GM23338 (cell line): ENCODE results near the gene OPN4. TPM values are rescaled to one million over a fixed set of nuclear protein-coding genes. Genes with fewer than 3 reads are reported as not detected.

Source experiments
- ATAC-seq: fragments of 200-7000 bp; cut with Tn5 transposase; 3 replicates; pipeline ENCODE4 v1.9.1; 2020
- DNase-seq: peaks from one replicate; pipeline ENCODE4 v3.0.0-alpha.2; 2015; ENCODE audit warnings: low spot score
- H2AFZ ChIP-seq: fragments of 200-600 bp; sonication (generic); 2 replicates; pipeline ENCODE4 v1.8.0; 2016; ENCODE audit warnings: antibody characterized with exemption, mild to moderate bottlenecking, moderate library complexity
- H3F3A ChIP-seq: fragments of 200-600 bp; sonication (generic); replicated peaks from 2 replicates; pipeline ENCODE4 v1.8.0; 2017; ENCODE audit warnings: antibody characterized with exemption, mixed run types, low read depth
- H3K27ac ChIP-seq: fragments of 200-600 bp; sonication (generic); 2 replicates; pipeline ENCODE4 v1.6.1; 2016; ENCODE audit warnings: low read depth
- H3K27me3 ChIP-seq: fragments of 200-600 bp; sonication (generic); 2 replicates; pipeline ENCODE4 v1.8.0; 2016; ENCODE audit warnings: mild to moderate bottlenecking, mixed run types, moderate library complexity; ENCODE audit not compliant: insufficient read depth
- H3K36me3 ChIP-seq: fragments of 200-600 bp; sonication (generic); 2 replicates; pipeline ENCODE4 v1.8.0; 2016; ENCODE audit warnings: mild to moderate bottlenecking; ENCODE audit not compliant: insufficient read depth
- H3K4me1 ChIP-seq: fragments of 200-600 bp; sonication (generic); 2 replicates; pipeline ENCODE4 v1.8.0; 2016; ENCODE audit warnings: mild to moderate bottlenecking, moderate library complexity; ENCODE audit not compliant: insufficient read depth
- H3K4me2 ChIP-seq: fragments of 200-600 bp; sonication (generic); 2 replicates; pipeline ENCODE4 v1.7.1; 2017; ENCODE audit warnings: mixed run types
- H3K4me3 ChIP-seq: fragments of 200-600 bp; sonication (generic); 2 replicates; pipeline ENCODE4 v1.6.1; 2016; ENCODE audit warnings: mixed run types
- H3K79me2 ChIP-seq: fragments of 200-600 bp; sonication (generic); replicated peaks from 2 replicates; pipeline ENCODE4 v1.8.0; 2017; ENCODE audit warnings: mild to moderate bottlenecking; ENCODE audit not compliant: insufficient read depth
- H3K9me2 ChIP-seq: fragments of 200-600 bp; sonication (generic); 2 replicates; pipeline ENCODE4 v1.8.0; 2017; ENCODE audit not compliant: insufficient read depth
- H4K20me1 ChIP-seq: fragments of 200-600 bp; sonication (generic); replicated peaks from 2 replicates; pipeline ENCODE4 v1.8.0; 2017; ENCODE audit warnings: mild to moderate bottlenecking; ENCODE audit not compliant: insufficient read depth
- H3K27ac Mint-ChIP-seq: 2 replicates; pipeline ENCODE4 v1.8.0; 2020; ENCODE audit warnings: inconsistent platforms, mild to moderate bottlenecking, moderate library complexity, mixed read lengths
- H3K27me3 Mint-ChIP-seq: 3 replicates; pipeline ENCODE4 v1.8.0; 2022; ENCODE audit warnings: low read depth, mild to moderate bottlenecking, moderate library complexity, mixed read lengths, inconsistent platforms; ENCODE audit not compliant: insufficient read depth, poor library complexity
- H3K36me3 Mint-ChIP-seq: 3 replicates; pipeline ENCODE4 v1.8.0; 2021; ENCODE audit warnings: low read depth, mild to moderate bottlenecking, inconsistent platforms, moderate library complexity, mixed read lengths
- H3K4me1 Mint-ChIP-seq: 3 replicates; pipeline ENCODE4 v1.8.0; 2020; ENCODE audit warnings: mild to moderate bottlenecking, inconsistent platforms, mixed read lengths
- H3K4me3 Mint-ChIP-seq: 3 replicates; pipeline ENCODE4 v1.8.0; 2021; ENCODE audit warnings: moderate library complexity, mild to moderate bottlenecking, inconsistent platforms, mixed read lengths
- H3K9me3 Mint-ChIP-seq: 3 replicates; pipeline ENCODE4 v1.8.0; 2020; ENCODE audit warnings: moderate library complexity, mild to moderate bottlenecking, inconsistent platforms, mixed read lengths
- CREB1 ChIP-seq: fragments of 250-450 bp; sonication (Bioruptor Pico); IDR thresholded peaks from 2 replicates; pipeline ENCODE4 v1.5.0; 2020; ENCODE audit warnings: low read depth, mild to moderate bottlenecking, moderate library complexity
- CTCF ChIP-seq, 2 experiments: fragments of 200-600 bp in 1 of 2; sonication (generic) in 1 of 2; conservative IDR thresholded peaks; 2 replicates each; pipeline versions ENCODE4 v1.5.1 to v1.6.1; 2016 to 2017; ENCODE audit warnings: antibody characterized with exemption in 2 of 2, low read depth in 2 of 2, mild to moderate bottlenecking in 2 of 2, moderate library complexity in 1 of 2
- ETS1 ChIP-seq: IDR thresholded peaks from 2 replicates; pipeline ENCODE4 v1.6.1; 2016; ENCODE audit warnings: antibody characterized with exemption
- EZH2 ChIP-seq: fragments of 200-600 bp; sonication (generic); IDR thresholded peaks from one replicate; pipeline ENCODE4 v1.8.0; 2017; ENCODE audit warnings: antibody characterized with exemption, mild to moderate bottlenecking, low read depth; ENCODE audit not compliant: unreplicated experiment
- POLR2AphosphoS5 ChIP-seq: IDR thresholded peaks from 2 replicates; pipeline ENCODE4 v1.6.1; 2016; ENCODE audit warnings: antibody characterized with exemption, low read depth
- ZNF462 ChIP-seq: fragments of 250-450 bp; sonication (Bioruptor Pico); IDR thresholded peaks from 2 replicates; pipeline ENCODE4 v1.5.0; 2020; ENCODE audit warnings: mild to moderate bottlenecking, moderate library complexity
- polyA plus RNA-seq: library from polyadenylated mRNA; unstranded; fragments of >200 nt; fragmentation: Nextera tagmentation; extraction: Ambion mirVana; gene quantifications from 2 replicates; pipeline ENCODE4 v1.2.1, GENCODE V29; 2016
- total RNA-seq: library from RNA; depleted of rRNA; stranded (reverse); fragments of >200 nt; shearing (Covaris generic); gene quantifications from 2 replicates; pipeline ENCODE4 v1.2.3, GENCODE V29; 2014

Gene OPN4
- total and polyA plus RNA-seq, 2 experiments from 2014 or later: not detected

GRCh38 chr10:86710987-86711512, 56.7 kb downstream of the OPN4 start:
- peak overlapping the region; percentile 74 for H3K4me3 ChIP-seq
- peak; percentile 81 for ATAC-seq
- H3K36me3 Mint-ChIP-seq: no peaks in the 10 kb centered on the region; the same call in 2 of the 3 replicates
- peak overlapping the region; percentile 30; the same call in 1 of the 2 replicates for H3K27ac Mint-ChIP-seq
- H3K27me3 Mint-ChIP-seq: peaks cover 25% of the 10 kb centered on the region
- peak overlapping the region; percentile 62 for H3K4me3 Mint-ChIP-seq
- no peaks in the 10 kb centered on the region for H3K36me3 ChIP-seq
- H3K4me2 ChIP-seq: peak overlapping the region; percentile 96
- H3K9me2 ChIP-seq: no peaks in the 10 kb centered on the region
- peaks cover 50% of the 10 kb centered on the region for H3K4me1 Mint-ChIP-seq
- peak; percentile 94 for DNase-seq
- H3K27me3 ChIP-seq: no peaks in the 10 kb centered on the region
- peaks cover 22% of the 10 kb centered on the region for H3K4me1 ChIP-seq
- H2AFZ ChIP-seq: peak overlapping the region; percentile 94
- H3K9me3 Mint-ChIP-seq: no peaks in the 10 kb centered on the region; the same call in 2 of the 3 replicates
- peaks cover 12% of the 10 kb centered on the region; the same call in 1 of the 2 replicates for H3F3A ChIP-seq
- no peaks in the 10 kb centered on the region for H3K79me2 ChIP-seq
- H3K27ac ChIP-seq: peak overlapping the region; percentile 84; the same call in 1 of the 2 replicates
- no peaks in the 10 kb centered on the region for H4K20me1 ChIP-seq
- TF ChIP-seq CREB1 (CRISPR knock-in tag) (no peak), CTCF (conservative IDR thresholded peaks at IDR 0.05; ENCODE audit: low read depth in 2 of 2) (peak; percentile 50 to 85), ETS1 (peak; percentile 39; the same call in 1 of the 2 replicates)

GRCh38 chr10:86711513-86712316, 57.4 kb downstream of the OPN4 start:
- no peaks in the 10 kb centered on the region; the same call in 2 of the 3 replicates for H3K9me3 Mint-ChIP-seq
- Histone ChIP-seq H3F3A (peaks cover 12% of the 10 kb centered on the region; the same call in 1 of the 2 replicates), H3K27ac (peak overlapping the region; percentile 69; the same call in 1 of the 2 replicates), H3K36me3 (no peaks in the 10 kb centered on the region), H3K4me1 (peaks cover 22% of the 10 kb centered on the region), H3K4me2 (peak overlapping the region; percentile 96), H4K20me1 (no peaks in the 10 kb centered on the region), H3K4me3 (peak overlapping the region; percentile 74), H2AFZ (peak overlapping the region; percentile 95), H3K9me2 (no peaks in the 10 kb centered on the region), H3K79me2 (no peaks in the 10 kb centered on the region), H3K27me3 (no peaks in the 10 kb centered on the region)
- peak; percentile 68 for DNase-seq
- no peak overlapping the region for H3K27ac Mint-ChIP-seq
- peak; percentile 29 for ATAC-seq
- H3K27me3 Mint-ChIP-seq: peaks cover 25% of the 10 kb centered on the region
- H3K4me1 Mint-ChIP-seq: peaks cover 45% of the 10 kb centered on the region
- H3K4me3 Mint-ChIP-seq: peak overlapping the region; percentile 81
- H3K36me3 Mint-ChIP-seq: no peaks in the 10 kb centered on the region; the same call in 2 of the 3 replicates
- TF ChIP-seq EZH2 (peak; percentile 21), ZNF462 (CRISPR knock-in tag) (no peak), CTCF (conservative IDR thresholded peaks at IDR 0.05; ENCODE audit: low read depth in 2 of 2) (no peak), POLR2AphosphoS5 (peak; percentile 39; the same call in 1 of the 2 replicates), CREB1 (CRISPR knock-in tag) (no peak)
